Right ventricle myocardium inferior (tissue), 1 donor: ENCODE results near the gene ACER3. TPM values are rescaled to one million over a fixed set of nuclear protein-coding genes. Genes with fewer than 3 reads are reported as not detected.
A peak's percentile ranks its signal among the peaks of the same experiment; 100 is the strongest.
"Not testable (repeated sequence)": the region's sequence is repeated elsewhere in the genome, so short reads cannot be mapped to it uniquely, and the experiment has no call there.

ENCODE experiments used
- ATAC-seq: fragments of 200-7000 bp; cut with Tn5 transposase; one replicate; pipeline ENCODE4 v1.9.1; 2020; ENCODE audit warnings: mild to moderate bottlenecking, moderate library complexity
- DNase-seq: peaks from one replicate; pipeline ENCODE4 v3.0.0; 2021; ENCODE audit errors: missing footprints
- intact Hi-C: fragments of 100-400 bp; cut with DNase I; formaldehyde crosslinking; loops from one replicate; pipeline ENCODE4 v1.11.0; 2022
- total RNA-seq: library from RNA; stranded (reverse); fragmentation: NEBNext Ultra II Directional; extraction: Animal tissue kit (Norgen Biotek cat#: 25700); gene quantifications from one replicate; pipeline ENCODE4 v1.2.1, GENCODE V29; 2021
- donor health status: DM: no; HTN: yes; CAD: no; lungs with severe emphysema.

Gene ACER3
- total RNA-seq, 1 donor from 2014 or later = 9.9 TPM

DNA sequence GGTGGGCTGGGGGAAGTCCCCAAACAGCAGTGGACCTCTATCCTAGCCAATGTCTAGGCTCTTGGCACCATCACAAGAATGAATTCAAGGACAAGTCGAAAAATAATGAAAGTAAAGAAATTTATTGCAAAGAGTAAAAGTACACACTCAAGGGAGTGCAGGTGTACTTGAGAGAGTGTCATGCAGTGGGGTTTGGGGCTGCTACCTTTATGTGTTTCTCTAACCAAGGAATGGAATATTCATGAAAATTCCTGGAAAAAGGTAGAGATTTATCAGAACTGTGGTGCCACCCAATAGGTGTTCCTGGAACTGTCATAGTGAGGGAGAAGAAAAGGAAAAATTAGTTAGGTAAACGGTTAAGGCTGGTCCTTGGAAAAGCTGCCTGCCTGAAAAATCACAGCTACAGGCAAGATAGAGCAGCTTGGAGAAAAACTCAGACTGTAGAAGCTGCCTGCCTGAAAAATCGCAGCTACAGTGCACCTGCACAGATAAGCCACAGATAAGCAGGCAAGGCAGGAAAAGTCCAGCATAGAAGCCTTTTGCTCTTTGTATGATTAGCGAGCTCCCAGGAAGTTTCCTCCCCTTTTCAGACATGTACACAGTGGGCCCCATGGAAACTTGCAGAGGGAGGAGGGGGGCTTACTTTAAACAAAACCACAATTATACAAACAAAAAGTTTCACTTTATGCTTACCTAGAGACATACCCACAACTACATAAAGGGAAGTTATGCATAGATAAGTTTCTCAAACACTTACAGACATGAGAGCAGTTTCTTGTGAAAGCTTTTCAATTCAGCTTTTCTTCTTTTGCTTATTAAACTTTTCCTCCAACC, 102.1 kb downstream of the ACER3 start:
- intact Hi-C loops = no loop called here
- DNase-seq (no peak), ATAC-seq (no peak)

GRCh38 chr11:76963417-76964168, 102.9 kb downstream of the ACER3 start:
- ATAC-seq, intact Hi-C loops, DNase-seq: not testable (repeated sequence)

GRCh38 chr11:76972051-76972450, 111.3 kb downstream of the ACER3 start:
- ATAC-seq (no peak), DNase-seq (no peak)
- intact Hi-C loops = no loop called here

DNA sequence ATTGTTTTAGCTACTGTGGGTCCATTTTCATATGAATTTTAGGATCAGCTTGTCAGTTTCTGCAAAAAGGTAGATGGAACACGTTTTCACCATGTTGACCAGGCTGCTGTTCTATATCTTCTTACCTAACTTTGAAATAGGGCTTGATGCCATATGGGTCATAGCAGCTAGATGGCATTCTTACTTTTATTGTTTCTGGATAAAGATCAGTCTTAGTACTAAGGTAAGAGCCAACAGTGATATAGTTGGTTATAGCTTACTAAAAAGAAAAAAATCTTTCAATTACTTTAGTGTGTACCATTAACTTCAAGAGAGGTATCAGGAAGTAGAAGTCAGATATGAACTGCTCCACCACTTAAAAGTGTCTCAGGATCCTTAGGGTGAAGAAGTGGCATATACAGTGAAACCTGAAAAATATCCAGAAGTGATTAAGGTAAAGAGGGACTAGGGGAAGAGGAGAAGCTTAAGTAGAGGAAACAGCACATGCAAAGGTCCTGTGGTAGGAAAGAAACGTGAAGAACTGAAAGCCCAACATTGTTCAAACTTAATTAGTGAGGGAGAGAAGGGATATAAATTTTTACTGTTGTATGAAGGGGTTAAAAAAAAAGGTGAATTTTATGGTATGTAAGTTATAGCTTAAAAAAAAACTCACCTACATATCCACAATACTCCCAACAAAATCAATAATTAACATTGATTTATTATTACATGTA, 113.6 kb downstream of the ACER3 start:
- intact Hi-C loops = no loop called here
- DNase-seq = no peak
- ATAC-seq = no peak

DNA sequence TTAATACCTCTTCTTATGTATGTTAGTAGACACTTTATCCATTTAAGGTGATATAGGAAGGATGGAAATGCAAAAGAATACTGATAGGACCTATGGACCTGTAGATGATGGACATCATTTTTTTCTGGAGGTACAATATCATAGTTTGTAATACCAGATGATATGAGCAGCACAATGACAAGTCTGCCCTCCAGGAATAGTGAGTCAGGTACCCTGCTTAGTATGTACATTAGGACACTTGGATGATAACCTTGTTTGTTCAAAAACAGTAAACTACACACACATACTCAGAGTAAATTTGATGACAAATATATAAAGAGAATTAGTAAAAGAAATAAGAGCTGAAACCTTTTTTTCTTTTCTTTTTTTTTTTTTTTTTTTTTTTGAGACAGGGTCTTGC, 114.8 kb downstream of the ACER3 start:
- DNase-seq = no peak
- intact Hi-C loops = no loop called here

DNA sequence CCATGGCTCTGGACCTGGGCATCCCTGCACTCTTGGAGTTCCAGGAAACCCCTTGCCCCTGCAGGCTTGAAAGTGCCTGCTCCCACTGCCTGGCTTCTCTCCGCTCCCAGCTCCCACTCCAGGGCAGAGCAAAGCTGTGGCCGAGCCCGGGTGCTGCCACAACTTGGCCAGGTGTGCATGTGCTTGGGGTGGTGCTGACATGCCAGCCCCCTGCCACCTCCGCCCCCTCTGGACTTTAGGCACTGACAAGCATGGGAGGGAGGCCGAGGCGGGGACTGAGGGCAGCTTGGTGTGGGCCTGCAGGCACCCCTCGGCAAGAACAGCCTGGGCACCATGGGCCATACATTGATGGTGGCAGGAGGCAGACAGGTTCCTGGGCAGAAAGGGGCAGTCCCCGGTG, 117.1 kb downstream of the ACER3 start:
- ATAC-seq (no peak), DNase-seq (no peak)
- intact Hi-C loops = no loop called here

More for the DNA sequence above, 114.8 kb downstream of the ACER3 start:
- no peak for ATAC-seq

DNA sequence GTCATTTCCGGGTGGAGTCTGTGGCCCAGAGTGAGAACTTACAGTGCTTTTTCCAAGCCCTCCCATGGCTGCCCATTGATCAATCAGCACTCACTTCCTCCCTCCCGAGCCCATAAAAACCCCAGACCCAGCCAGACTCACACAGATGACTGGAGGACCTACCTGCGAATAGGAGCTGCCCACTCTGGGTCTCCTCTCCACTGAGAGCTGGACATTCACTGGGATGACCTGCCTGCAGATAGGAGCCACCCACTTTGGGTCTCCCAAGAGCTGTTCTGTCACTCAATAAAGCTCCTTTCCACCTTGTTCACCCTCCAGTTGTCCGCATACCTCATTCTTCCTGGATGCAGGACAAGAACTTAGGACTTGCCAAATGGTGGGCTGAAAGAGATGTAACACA, 117.5 kb downstream of the ACER3 start:
- DNase-seq = no peak
- intact Hi-C loops = no loop called here
- no peak for ATAC-seq

DNA sequence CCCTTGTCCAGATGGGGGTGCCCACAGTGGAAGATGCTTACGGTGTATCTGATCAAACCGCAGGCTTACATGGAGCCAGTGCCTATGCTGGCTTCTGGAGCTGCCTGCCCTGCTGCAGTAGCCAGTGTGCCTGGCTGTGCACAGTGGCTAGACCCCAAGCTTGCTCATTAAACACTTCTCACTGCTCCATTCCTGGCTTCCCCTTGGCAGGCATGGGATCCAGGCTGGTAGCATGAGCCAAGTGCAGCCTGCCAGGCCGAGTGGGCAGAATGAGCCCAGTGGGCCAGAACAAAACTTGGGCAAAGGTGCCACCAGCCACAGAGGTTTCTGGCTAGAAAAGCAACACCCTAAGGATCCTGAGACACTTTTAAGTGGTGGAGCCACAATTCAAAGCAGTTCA, 118.1 kb downstream of the ACER3 start:
- intact Hi-C loops = no loop called here
- peak; percentile 71 for ATAC-seq
- DNase-seq = no peak

DNA sequence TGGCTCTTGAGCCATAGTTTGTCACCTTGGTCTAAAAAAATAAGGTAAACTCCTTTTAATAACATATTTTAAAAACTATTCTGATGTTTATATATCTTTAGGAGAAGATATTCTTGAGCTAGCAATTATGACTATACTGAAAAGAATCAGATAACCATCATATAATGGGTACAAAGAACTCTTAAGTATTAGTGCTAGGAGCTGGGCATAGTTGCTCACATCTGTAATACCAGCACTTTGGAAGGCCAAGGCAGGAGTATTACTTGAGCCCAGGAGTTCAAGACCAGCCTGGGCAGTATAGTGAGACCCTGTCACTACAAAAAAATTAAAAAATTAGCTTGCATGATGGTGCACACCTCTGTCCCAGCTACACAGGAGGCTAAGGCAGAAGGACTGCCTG, 119.5 kb downstream of the ACER3 start:
- DNase-seq (no peak), ATAC-seq (no peak)
- intact Hi-C loops = no loop called here

GRCh38 chr11:76984743-76985142, 124.0 kb downstream of the ACER3 start:
- DNase-seq = no peak
- intact Hi-C loops = no loop called here
- ATAC-seq = no peak

DNA sequence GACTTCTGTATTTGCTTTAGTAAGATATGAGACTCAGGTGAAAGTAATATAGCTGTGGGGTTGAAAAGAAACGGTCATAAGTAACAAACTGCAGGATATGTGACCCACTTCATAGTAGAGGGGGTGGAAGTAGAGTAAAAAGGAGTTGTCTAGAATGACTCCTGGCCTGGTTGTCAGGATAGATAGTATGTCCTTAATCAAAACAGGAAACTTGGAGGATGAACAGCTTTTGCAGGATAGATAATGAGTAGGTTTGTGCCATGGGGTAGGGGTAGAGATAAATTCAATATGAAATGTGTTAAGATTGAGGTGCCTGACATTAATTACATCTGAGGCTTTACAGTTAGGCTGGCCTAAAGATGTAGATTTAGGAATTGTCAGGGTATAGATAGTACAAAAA, 126.5 kb downstream of the ACER3 start:
- DNase-seq (no peak), ATAC-seq (no peak)
- intact Hi-C loops = no loop called here

DNA sequence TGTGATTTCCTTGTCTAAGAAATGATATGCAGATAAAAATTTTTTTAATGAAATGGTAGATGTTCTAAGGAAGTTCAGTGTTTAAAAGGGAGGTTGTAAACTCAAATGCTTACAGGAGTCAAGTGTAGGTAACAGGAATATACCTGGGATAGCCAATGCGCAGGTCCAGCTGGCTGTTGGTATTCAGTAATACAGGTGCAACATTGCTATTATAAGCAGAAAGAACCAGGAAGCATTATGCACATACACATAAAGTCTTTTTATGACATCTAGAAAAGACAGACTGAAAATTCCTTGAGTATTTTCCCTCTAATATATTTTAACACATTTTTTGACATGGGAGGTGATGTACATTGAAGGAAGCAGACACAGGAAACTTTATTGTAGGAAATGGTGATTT, 129.9 kb downstream of the ACER3 start:
- no peak for ATAC-seq
- no peak for DNase-seq
- intact Hi-C loops = no loop called here

GRCh38 chr11:76995081-76995576, 134.4 kb downstream of the ACER3 start:
- DNase-seq (no peak), ATAC-seq (no peak)
- intact Hi-C loops = no loop called here

GRCh38 chr11:76997512-76997911, 136.8 kb downstream of the ACER3 start:
- DNase-seq = no peak
- no peak for ATAC-seq
- intact Hi-C loops = no loop called here

DNA sequence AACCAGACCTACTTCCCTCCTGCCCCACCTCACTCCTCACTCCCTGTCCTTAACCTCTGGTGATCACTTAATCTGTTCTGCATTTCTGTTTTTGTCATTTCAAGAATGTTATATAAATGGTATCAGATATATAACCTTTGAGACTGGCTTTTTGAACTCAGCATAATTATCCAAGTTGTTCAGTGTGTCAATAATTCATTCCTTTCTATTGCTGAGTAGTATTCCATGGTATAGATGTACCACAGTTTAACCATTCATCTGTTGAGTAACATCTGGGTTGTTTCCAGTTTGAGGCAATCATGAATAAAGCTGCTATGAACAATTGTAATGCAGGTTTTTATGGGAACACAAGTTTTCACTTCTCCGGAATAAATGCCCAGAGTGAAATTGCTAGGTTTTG, 138.9 kb downstream of the ACER3 start:
- intact Hi-C loops = no loop called here
- ATAC-seq = no peak
- no peak for DNase-seq

DNA sequence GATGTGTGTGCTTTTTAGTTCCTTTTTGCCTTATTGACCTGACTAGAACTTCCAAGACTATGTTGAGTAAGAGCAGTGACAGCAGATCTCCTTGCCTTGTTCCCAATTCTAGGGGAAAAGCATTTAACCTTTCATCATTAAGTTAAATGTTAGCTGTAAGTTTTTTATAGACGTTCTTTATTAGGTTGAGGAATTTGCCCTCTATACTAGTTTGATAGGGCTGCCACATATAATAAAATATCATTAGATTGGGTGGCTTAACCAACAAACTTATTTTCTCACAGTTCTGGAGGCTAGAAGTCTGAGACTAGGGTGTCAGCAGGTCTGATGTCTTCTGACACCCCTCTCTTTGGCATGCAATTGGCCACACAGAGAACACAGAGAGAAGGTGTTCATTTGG, 140.9 kb downstream of the ACER3 start:
- DNase-seq (no peak), ATAC-seq (no peak)
- intact Hi-C loops = no loop called here

DNA sequence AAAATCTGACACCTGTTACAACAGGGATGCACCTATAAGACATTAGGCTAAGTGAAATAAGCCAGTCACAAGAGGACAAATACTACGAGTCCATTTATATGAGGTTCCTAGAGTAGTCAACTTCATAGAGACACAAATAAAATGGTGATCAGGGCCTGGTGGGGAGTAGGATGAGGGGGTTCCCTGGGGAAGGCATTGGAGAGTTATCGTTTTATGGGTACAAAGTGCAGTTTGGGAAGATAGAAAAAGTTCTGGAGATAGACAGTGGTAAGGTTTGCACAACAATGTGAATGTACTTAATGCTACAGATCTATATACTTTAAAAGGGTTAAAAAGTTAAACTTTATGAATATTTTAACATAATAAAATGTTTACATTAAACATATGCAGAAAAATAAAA, 142.1 kb downstream of the ACER3 start:
- DNase-seq (no peak), ATAC-seq (no peak)
- intact Hi-C loops = no loop called here

GRCh38 chr11:77003963-77004362, 143.2 kb downstream of the ACER3 start:
- DNase-seq (no peak), ATAC-seq (no peak)
- intact Hi-C loops = no loop called here

DNA sequence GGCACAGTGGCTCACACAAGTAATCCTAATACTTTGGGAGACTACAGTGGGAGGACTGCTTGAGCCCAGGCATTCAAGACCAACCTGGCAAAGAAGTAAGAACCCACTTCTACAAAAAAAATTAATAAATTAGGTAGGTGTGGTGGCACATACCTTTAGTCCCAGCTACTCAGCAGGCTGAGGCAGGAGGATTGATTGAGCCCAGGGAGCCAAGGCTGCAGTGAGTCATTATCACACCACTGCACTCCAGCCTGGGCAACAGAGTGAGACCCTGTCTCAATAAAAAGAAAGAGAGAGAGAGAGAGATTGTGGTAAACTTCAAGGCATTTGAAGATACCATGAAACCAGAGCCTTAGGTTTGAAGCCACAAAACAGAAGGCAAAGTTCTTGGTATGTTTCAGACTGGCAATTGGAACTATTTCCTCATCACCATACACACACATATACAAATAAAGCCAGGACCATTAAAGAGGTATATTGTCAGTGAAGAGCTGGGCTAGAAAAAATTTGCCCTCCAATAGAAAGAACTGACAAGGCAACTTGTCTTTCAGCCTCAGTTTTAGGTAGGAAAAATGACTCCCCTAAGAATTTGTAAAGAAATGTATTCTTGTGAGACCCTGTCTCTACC, 148.9 kb downstream of the ACER3 start:
- DNase-seq (no peak), ATAC-seq (no peak)
- intact Hi-C loops = no loop called here
